K562 (cell line): Measurements from ENCODE around the gene GTF2A2. TPM values are rescaled to one million over a fixed set of nuclear protein-coding genes. Genes with fewer than 3 reads are reported as not detected.

Source experiments
- CCAR2 ChIP-seq: fragments of 200-400 bp; formaldehyde crosslinking; IDR thresholded peaks from 2 replicates; pipeline ENCODE4 v1.6.1; 2017; ENCODE audit warnings: mild to moderate bottlenecking, low read depth, low read length
- CHCHD3 ChIP-seq: fragments of 250-450 bp; sonication (Bioruptor Pico); IDR thresholded peaks from 2 replicates; pipeline ENCODE4 v2.1.2; 2022; ENCODE audit warnings: mild to moderate bottlenecking
- FOS ChIP-seq: IDR thresholded peaks from 3 replicates; pipeline ENCODE4 v1.6.1; 2011; ENCODE audit not compliant: insufficient read length; ENCODE audit errors: extremely low read depth
- MYBL2 ChIP-seq, 2 experiments: fragments of 450-650 bp in 1 of 2; sonication (generic) in 1 of 2; formaldehyde crosslinking in 1 of 2; IDR thresholded peaks; 2 replicates each; pipeline versions ENCODE4 v1.6.1 to v1.8.1; 2017 to 2022; ENCODE audit warnings: borderline replicate concordance in 1 of 2, inconsistent platforms in 1 of 2, low read depth in 1 of 2, mild to moderate bottlenecking in 1 of 2, missing genetic modification reagents in 1 of 2, moderate library complexity in 1 of 2
- MYNN ChIP-seq, 2 experiments: sonication (generic); formaldehyde crosslinking in 1 of 2; IDR thresholded peaks; 2 replicates each; pipeline versions ENCODE4 v1.5.0 to v1.6.1; 2016 to 2020; ENCODE audit warnings: antibody characterized with exemption in 1 of 2, missing genetic modification reagents in 1 of 2
- PHB ChIP-seq: fragments of 250-450 bp; sonication (Bioruptor Pico); IDR thresholded peaks from 2 replicates; pipeline ENCODE4 v1.5.0; 2021
- PURB ChIP-seq: sonication (generic); formaldehyde crosslinking; IDR thresholded peaks from 2 replicates; pipeline ENCODE4 v1.9.0; 2021; ENCODE audit warnings: low read depth, mild to moderate bottlenecking, missing genetic modification reagents
- PYGO2 ChIP-seq: fragments of 450-650 bp; IDR thresholded peaks from 2 replicates; pipeline ENCODE4 v1.6.1; 2016; ENCODE audit warnings: mild to moderate bottlenecking, missing genetic modification characterization, moderate library complexity, missing compliant biosample characterization
- RHOXF2B ChIP-seq: fragments of 250-450 bp; sonication (Bioruptor Pico); conservative IDR thresholded peaks from 2 replicates; pipeline ENCODE4 v1.5.1; 2021
- SIN3A ChIP-seq, 2 experiments: fragments of 150-350 bp in 1 of 2; IDR thresholded peaks; 2 replicates each; pipeline ENCODE4 v1.6.1; 2011 to 2016; ENCODE audit warnings: borderline replicate concordance in 2 of 2, low read depth in 2 of 2, low read length in 2 of 2, mild to moderate bottlenecking in 2 of 2, moderate library complexity in 2 of 2; ENCODE audit not compliant: control insufficient read depth in 1 of 2
- SMAD3 ChIP-seq: fragments of 450-650 bp; formaldehyde crosslinking; conservative IDR thresholded peaks from 2 replicates; pipeline ENCODE4 v1.4.0; 2020; ENCODE audit warnings: mild to moderate bottlenecking
- SMARCE1 ChIP-seq: fragments of 450-650 bp; IDR thresholded peaks from 2 replicates; pipeline ENCODE4 v1.7.1; 2016; ENCODE audit warnings: mild to moderate bottlenecking
- SPI1 ChIP-seq: IDR thresholded peaks from 2 replicates; pipeline ENCODE4 v1.6.1; 2011; ENCODE audit warnings: low read depth, low read length, control low read depth, borderline replicate concordance
- STAT5A ChIP-seq: IDR thresholded peaks from 2 replicates; pipeline ENCODE4 v1.6.1; 2012; ENCODE audit warnings: low read length, inconsistent platforms, borderline replicate concordance
- TARDBP ChIP-seq: fragments of 450-650 bp; IDR thresholded peaks from 2 replicates; pipeline ENCODE4 v1.6.1; 2016
- ZBTB7A ChIP-seq: IDR thresholded peaks from 2 replicates; pipeline ENCODE4 v1.6.1; 2011; ENCODE audit warnings: low read depth, mild to moderate bottlenecking, low read length, moderate library complexity, borderline replicate concordance; ENCODE audit not compliant: control insufficient read depth
- ZFX ChIP-seq: sonication (generic); formaldehyde crosslinking; IDR thresholded peaks from 2 replicates; pipeline ENCODE4 v1.8.0; 2022; ENCODE audit warnings: mild to moderate bottlenecking, missing genetic modification reagents, moderate library complexity
- ZNF224 ChIP-seq: sonication (generic); formaldehyde crosslinking; IDR thresholded peaks from 2 replicates; pipeline ENCODE4 v1.8.0; 2022; ENCODE audit warnings: mild to moderate bottlenecking, missing genetic modification reagents
- ZNF57 ChIP-seq: fragments of 450-650 bp; formaldehyde crosslinking; IDR thresholded peaks from 2 replicates; pipeline ENCODE4 v1.4.0; 2020; ENCODE audit warnings: mild to moderate bottlenecking, moderate library complexity
- ZNF584 ChIP-seq: fragments of 200-800 bp; sonication (Bioruptor generic); IDR thresholded peaks from 2 replicates; pipeline ENCODE4 v1.6.1; 2016; ENCODE audit warnings: low read depth, mild to moderate bottlenecking, missing genetic modification characterization, missing compliant biosample characterization
- polyA plus RNA-seq, 8 experiments: library from polyadenylated mRNA; depleted of rRNA in 4 of 8; stranded (reverse) in 5 of 8; unstranded in 3 of 8; fragments of >200 nt; fragmentation: Nextera tagmentation in 2 of 8; fragmentation: Illumina TruSeq in 1 of 8; extraction: Ambion mirVana in 2 of 8; extraction: Trizol in 1 of 8; gene quantifications; 2 replicates each; pipeline versions ENCODE4 v1.2.1 to v1.2.3, GENCODE V29; 2011 to 2014; ENCODE audit warnings: inconsistent platforms in 1 of 8, missing spikeins in 1 of 8
- total RNA-seq, 7 experiments: library from RNA; depleted of rRNA in 6 of 7; stranded (reverse); fragments of >200 nt in 6 of 7; fragmentation: Illumina TruSeq in 2 of 7; extraction: Trizol in 2 of 7; gene quantifications; 2 replicates each; pipeline versions ENCODE4 v1.2.1 to v1.2.3, GENCODE V29; 2011 to 2021; ENCODE audit warnings: low replicate concordance in 1 of 7
- TF ChIP-seq, protein P1 (sequence below): fragments of 250-450 bp; sonication (Bioruptor Pico); IDR thresholded peaks from 2 replicates; pipeline ENCODE4 v1.4.0; 2020; ENCODE audit warnings: mild to moderate bottlenecking, moderate library complexity, borderline replicate concordance
- TF ChIP-seq, protein P2 (sequence below): fragments of 250-450 bp; sonication (Bioruptor Pico); IDR thresholded peaks from 2 replicates; pipeline ENCODE4 v1.4.0; 2020

GTF2A2 gene
- total and polyA plus RNA-seq, 9 of the 15 experiments (the other 6 are each of a cell fraction or from before 2014, with no cell fraction given), result 128 to 656 (median 172) TPM

DNA sequence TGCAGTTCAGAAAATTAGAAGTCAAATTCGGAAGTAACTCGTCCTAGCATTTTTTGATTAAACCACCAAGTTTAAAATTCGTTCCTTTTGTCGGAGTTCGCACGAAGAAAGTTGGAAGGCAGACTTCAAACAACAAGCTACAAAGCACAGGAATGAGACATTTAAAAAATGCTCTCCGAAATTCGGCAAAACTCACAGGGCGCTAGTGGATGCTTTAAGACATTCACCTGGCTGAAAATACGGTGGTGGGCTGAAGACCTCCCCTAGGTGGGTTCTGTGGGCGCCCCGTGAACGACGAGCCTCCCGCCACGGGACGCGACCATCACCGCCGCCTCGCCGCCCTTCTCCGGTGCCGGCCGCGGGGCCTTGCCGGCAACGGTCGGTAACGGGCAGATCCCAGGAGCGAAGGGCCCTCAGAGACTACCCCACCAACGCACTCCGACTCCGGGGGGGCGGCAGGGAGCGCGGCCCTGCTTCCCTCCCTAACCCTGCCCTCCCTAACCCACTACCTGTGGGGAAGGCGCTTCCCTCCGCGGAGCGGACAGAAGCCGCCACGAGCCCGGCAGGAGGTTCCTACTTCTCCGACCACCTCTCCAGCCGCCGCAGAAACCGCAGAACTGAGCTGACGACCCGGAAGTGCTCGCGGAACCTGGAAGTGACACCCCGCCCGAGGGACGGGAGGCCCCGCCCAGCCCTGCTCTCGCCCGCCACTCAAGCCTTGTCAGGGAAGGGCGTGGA lies at the start of gene GTF2A2 (continued):
- TF ChIP-seq, protein P1, sequence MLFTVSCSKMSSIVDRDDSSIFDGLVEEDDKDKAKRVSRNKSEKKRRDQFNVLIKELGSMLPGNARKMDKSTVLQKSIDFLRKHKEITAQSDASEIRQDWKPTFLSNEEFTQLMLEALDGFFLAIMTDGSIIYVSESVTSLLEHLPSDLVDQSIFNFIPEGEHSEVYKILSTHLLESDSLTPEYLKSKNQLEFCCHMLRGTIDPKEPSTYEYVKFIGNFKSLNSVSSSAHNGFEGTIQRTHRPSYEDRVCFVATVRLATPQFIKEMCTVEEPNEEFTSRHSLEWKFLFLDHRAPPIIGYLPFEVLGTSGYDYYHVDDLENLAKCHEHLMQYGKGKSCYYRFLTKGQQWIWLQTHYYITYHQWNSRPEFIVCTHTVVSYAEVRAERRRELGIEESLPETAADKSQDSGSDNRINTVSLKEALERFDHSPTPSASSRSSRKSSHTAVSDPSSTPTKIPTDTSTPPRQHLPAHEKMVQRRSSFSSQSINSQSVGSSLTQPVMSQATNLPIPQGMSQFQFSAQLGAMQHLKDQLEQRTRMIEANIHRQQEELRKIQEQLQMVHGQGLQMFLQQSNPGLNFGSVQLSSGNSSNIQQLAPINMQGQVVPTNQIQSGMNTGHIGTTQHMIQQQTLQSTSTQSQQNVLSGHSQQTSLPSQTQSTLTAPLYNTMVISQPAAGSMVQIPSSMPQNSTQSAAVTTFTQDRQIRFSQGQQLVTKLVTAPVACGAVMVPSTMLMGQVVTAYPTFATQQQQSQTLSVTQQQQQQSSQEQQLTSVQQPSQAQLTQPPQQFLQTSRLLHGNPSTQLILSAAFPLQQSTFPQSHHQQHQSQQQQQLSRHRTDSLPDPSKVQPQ (CRISPR knock-in tag), result no peak
- TF ChIP-seq ZNF57 (CRISPR knock-in tag) (no peak), SPI1 (peak; percentile 65), PURB (CRISPR knock-in tag) (no peak), RHOXF2B (CRISPR knock-in tag) (no peak), ZFX (CRISPR knock-in tag) (peak; percentile 93), PYGO2 (tag) (no peak), SMAD3 (CRISPR knock-in tag) (no peak), CHCHD3 (CRISPR knock-in tag) (0 out of 2 replicates have a peak, but pooled peaks have one; percentile 62), TARDBP (no peak), ZNF224 (CRISPR knock-in tag) (no peak), SMARCE1 (no peak), PHB (CRISPR knock-in tag) (no peak), ZNF584 (no peak), CCAR2 (no peak), SIN3A (IDR thresholded peaks at IDR 0.05; ENCODE audit: borderline replicate concordance in 2 of 2, control insufficient read depth in 1 of 2, low read depth in 2 of 2, low read length in 2 of 2) (peak in 1 of 2 experiments; percentile 69; a peak in 1 of 4 replicates), MYNN (IDR thresholded peaks at IDR 0.05) (no peak), MYNN (CRISPR knock-in tag; IDR thresholded peaks at IDR 0.05) (no peak), FOS (no peak), ZBTB7A (peak; percentile 45; the same call in 1 of the 2 replicates), MYBL2 (IDR thresholded peaks at IDR 0.05; ENCODE audit: low read depth) (peak; percentile 17; the same call in 1 of the 2 replicates), MYBL2 (CRISPR knock-in tag; IDR thresholded peaks at IDR 0.05; ENCODE audit: borderline replicate concordance) (no peak), STAT5A (no peak)
- TF ChIP-seq, protein P2, sequence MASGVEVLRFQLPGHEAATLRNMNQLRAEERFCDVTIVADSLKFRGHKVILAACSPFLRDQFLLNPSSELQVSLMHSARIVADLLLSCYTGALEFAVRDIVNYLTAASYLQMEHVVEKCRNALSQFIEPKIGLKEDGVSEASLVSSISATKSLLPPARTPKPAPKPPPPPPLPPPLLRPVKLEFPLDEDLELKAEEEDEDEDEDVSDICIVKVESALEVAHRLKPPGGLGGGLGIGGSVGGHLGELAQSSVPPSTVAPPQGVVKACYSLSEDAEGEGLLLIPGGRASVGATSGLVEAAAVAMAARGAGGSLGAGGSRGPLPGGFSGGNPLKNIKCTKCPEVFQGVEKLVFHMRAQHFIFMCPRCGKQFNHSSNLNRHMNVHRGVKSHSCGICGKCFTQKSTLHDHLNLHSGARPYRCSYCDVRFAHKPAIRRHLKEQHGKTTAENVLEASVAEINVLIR (CRISPR knock-in tag), result no peak
